CD4-positive, alpha-beta memory T cell (primary cell): Measurements from ENCODE around the gene PCDH8. TPM values are rescaled to one million over a fixed set of nuclear protein-coding genes. Genes with fewer than 3 reads are reported as not detected.

ENCODE experiments used
- CTCF ChIA-PET: fragments of 350-600 bp; sonication (Branson Sonifier 250); formaldehyde crosslinking; loops from one replicate; lab custom pipeline; 2021; ENCODE audit warnings: inconsistent platforms; ENCODE audit not compliant: partially characterized antibody; lab: Charles Lee
- POLR2A ChIA-PET: fragments of 350-600 bp; sonication (Branson Sonifier 250); formaldehyde crosslinking; loops from one replicate; lab custom pipeline; 2021; ENCODE audit not compliant: partially characterized antibody; lab: Charles Lee
- DNase-seq, 5 donors: peaks; one replicate each; pipeline versions ENCODE4 v3.0.0 to v3.0.0-alpha.2; 2020 to 2022; ENCODE audit warnings: mixed read lengths in 1 of 5
- H3K27ac ChIP-seq: one replicate; pipeline ENCODE4 v1.7.0; 2013; ENCODE audit warnings: low read depth, low read length
- H3K27me3 ChIP-seq: 2 replicates; pipeline ENCODE4 v1.7.0; 2013; ENCODE audit warnings: mild to moderate bottlenecking, low read length, moderate library complexity; ENCODE audit not compliant: insufficient read depth
- H3K36me3 ChIP-seq: 2 replicates; pipeline ENCODE4 v1.7.0; 2013; ENCODE audit warnings: mild to moderate bottlenecking, low read length, moderate library complexity; ENCODE audit not compliant: insufficient read depth
- H3K4me1 ChIP-seq: 2 replicates; pipeline ENCODE4 v1.7.0; 2013; ENCODE audit warnings: mild to moderate bottlenecking, low read length, moderate library complexity; ENCODE audit not compliant: insufficient read depth
- H3K4me3 ChIP-seq, 2 donors: one replicate each; pipeline ENCODE4 v1.7.0; 2013; ENCODE audit warnings: low read length in 2 of 2, mild to moderate bottlenecking in 1 of 2
- H3K9me3 ChIP-seq, 2 donors: one replicate each; pipeline ENCODE4 v1.7.0; 2013; ENCODE audit warnings: low read length in 2 of 2, control low read depth in 1 of 2; ENCODE audit not compliant: control insufficient read depth in 1 of 2
- H3K27ac Mint-ChIP-seq, 7 donors: one replicate each; pipeline ENCODE4 v1.8.0; 2020 to 2021; ENCODE audit warnings: mixed read lengths in 7 of 7, mild to moderate bottlenecking in 6 of 7, inconsistent platforms in 3 of 7, moderate library complexity in 3 of 7
- H3K27me3 Mint-ChIP-seq, 2 donors: one replicate each; pipeline ENCODE4 v1.8.0; 2020 to 2021; ENCODE audit warnings: mixed read lengths in 2 of 2
- H3K36me3 Mint-ChIP-seq, 2 donors: one replicate each; pipeline ENCODE4 v1.8.0; 2020 to 2021; ENCODE audit warnings: mixed read lengths in 2 of 2, inconsistent platforms in 1 of 2, mild to moderate bottlenecking in 1 of 2
- H3K4me1 Mint-ChIP-seq, 4 donors: one replicate each; pipeline ENCODE4 v1.8.0; 2020 to 2021; ENCODE audit warnings: mixed read lengths in 4 of 4, mild to moderate bottlenecking in 1 of 4
- H3K4me3 Mint-ChIP-seq, 8 donors: one replicate each; pipeline ENCODE4 v1.8.0; 2020 to 2021; ENCODE audit warnings: mixed read lengths in 8 of 8, mild to moderate bottlenecking in 7 of 8, moderate library complexity in 6 of 8, inconsistent platforms in 3 of 8
- H3K9me3 Mint-ChIP-seq, 8 donors: one replicate each; pipeline ENCODE4 v1.8.0; 2020 to 2021; ENCODE audit warnings: mixed read lengths in 8 of 8, mild to moderate bottlenecking in 5 of 8, inconsistent platforms in 3 of 8, moderate library complexity in 1 of 8
- intact Hi-C: fragments of 100-400 bp; cut with micrococcal nuclease; formaldehyde crosslinking; loops from one replicate; pipeline ENCODE4 v1.15.1; 2023
- polyA plus RNA-seq, 2 donors: library from polyadenylated mRNA; unstranded; fragments of 300-500 nt; fragmentation: Illumina TruSeq; gene quantifications; one replicate each; pipeline ENCODE4 v1.2.3, GENCODE V29; 2021
- total RNA-seq, 2 experiments: library from RNA; stranded (reverse); gene quantifications; one replicate each; pipeline ENCODE4 v1.2.3, GENCODE V29; 2021

PCDH8 gene
- total and polyA plus RNA-seq, 4 experiments from 2014 or later, result not detected

DNA sequence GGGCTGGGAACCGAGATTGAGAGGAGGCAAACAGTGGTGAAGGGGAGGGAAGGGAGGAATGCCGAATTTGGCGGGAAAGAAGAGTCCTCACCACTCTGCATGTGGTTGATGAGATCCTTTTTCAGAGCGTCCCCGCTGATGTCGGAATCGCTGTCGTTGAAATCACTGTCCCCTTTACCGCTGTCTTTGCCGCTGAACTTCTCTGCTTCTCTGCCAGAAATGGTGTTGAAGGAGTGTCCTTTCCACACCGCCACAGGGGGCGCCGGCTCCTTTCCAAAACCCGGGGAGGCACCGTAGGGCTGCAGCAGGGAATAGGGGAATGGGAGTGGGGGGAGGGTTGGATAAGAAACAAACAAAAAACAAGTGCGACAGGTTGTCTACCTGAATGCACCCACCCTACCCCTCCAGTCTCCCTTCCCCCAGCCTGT lies 3.1 kb downstream of the PCDH8 start:
- ChIA-PET POLR2A (no interaction called here), CTCF (no interaction called here)
- peaks cover 4% of the 10 kb centered on the region for H3K27me3 ChIP-seq

DNA sequence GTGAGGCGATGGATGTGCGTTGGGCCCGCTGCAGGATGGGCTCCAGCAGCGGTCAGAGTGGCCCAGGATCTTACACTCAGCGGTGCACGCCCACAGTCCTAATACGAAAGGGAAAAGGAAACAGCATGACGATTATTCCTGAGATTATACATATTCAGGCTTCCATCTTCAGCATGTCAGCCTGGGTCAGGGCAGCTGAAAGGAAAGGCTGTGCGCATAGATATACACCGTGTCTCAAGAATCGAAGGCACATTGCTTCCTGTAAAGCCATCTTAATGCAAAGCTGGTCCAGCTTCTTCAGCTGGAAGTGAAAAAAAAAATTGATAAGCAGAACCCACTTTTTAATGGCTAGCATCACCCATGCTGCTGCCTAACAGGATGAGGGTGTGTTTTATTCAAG lies 3.6 kb downstream of the PCDH8 start:
- H3K4me3 ChIP-seq, result no peak overlapping the region
- Mint-ChIP-seq H3K4me3 (peak overlapping the region in 4 of 8 donors; percentile 27 to 62 (median 44)), H3K9me3 (peaks cover 0 to 18% (median 9%) of the 10 kb centered on the region in 8 donors), H3K4me1 (peaks cover 4 to 25% (median 14%) of the 10 kb centered on the region in 4 donors), H3K36me3 (no peaks in the 10 kb centered on the region), H3K27me3 (peaks cover 42 to 51% of the 10 kb centered on the region in 2 donors), H3K27ac (peak overlapping the region in 1 of 7 donors; percentile 16)
- CTCF ChIA-PET, result no interaction called here
- no peaks in the 10 kb centered on the region for H3K9me3 ChIP-seq
- intact Hi-C loops, result no loop called here
- DNase-seq, result no peak
- no peaks in the 10 kb centered on the region for H3K36me3 ChIP-seq
- H3K4me1 ChIP-seq, result no peaks in the 10 kb centered on the region
- POLR2A ChIA-PET, result no interaction called here
- H3K27ac ChIP-seq, result no peak overlapping the region
- H3K27me3 ChIP-seq, result no peaks in the 10 kb centered on the region

More for the DNA sequence above, 3.1 kb downstream of the PCDH8 start:
- Histone ChIP-seq H3K4me1 (peaks cover 3% of the 10 kb centered on the region), H3K27ac (no peak overlapping the region), H3K9me3 (no peaks in the 10 kb centered on the region), H3K4me3 (no peak overlapping the region), H3K36me3 (no peaks in the 10 kb centered on the region)
- no peak for DNase-seq
- H3K27ac Mint-ChIP-seq, result no peak overlapping the region
- H3K4me1 Mint-ChIP-seq, result peaks cover 4 to 30% (median 18%) of the 10 kb centered on the region in 4 donors
- no peaks in the 10 kb centered on the region for H3K36me3 Mint-ChIP-seq
- intact Hi-C loops, result no loop called here
- H3K9me3 Mint-ChIP-seq, result peaks cover 0 to 19% (median 12%) of the 10 kb centered on the region in 8 donors
- H3K4me3 Mint-ChIP-seq, result peak overlapping the region in 3 of 8 donors; percentile 31 to 62 (median 57)
- H3K27me3 Mint-ChIP-seq, result peaks cover 42 to 51% of the 10 kb centered on the region in 2 donors

DNA sequence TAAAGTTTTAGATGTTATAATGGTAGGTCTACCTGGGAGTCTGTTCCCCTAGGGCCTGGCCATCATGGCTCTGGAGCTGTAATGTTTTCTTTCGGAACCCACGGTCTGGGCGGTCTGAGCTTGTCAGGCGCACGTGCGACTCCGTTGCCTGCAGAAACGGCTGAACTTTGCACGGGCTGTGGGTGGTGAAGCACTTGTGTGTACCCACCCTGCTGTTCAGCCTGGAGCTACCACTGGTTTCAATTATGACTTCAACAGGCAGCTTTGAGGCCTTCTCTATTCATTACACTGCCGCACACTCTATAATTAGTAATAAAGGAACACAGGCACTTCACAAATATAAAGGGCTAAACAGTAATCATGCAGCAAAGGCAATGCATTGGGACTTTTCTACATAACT lies 6.0 kb downstream of the PCDH8 start:
- H3K9me3 ChIP-seq, result no peaks in the 10 kb centered on the region
- H3K27ac ChIP-seq, result no peak overlapping the region
- Mint-ChIP-seq H3K27ac (no peak overlapping the region), H3K36me3 (no peaks in the 10 kb centered on the region), H3K27me3 (peaks cover 40 to 43% of the 10 kb centered on the region in 2 donors), H3K4me3 (no peak overlapping the region), H3K4me1 (peaks cover 2 to 10% (median 7%) of the 10 kb centered on the region in 4 donors), H3K9me3 (peaks cover 0 to 7% (median 0%) of the 10 kb centered on the region in 8 donors)
- H3K27me3 ChIP-seq, result no peaks in the 10 kb centered on the region
- ChIA-PET CTCF (interaction anchor here (1.0 kb wide), 1 partner anchor 12 kb away, joined by 4 read pairs; no protein-coding TSS in a partner anchor), POLR2A (no interaction called here)
- DNase-seq, result no peak
- H3K4me1 ChIP-seq, result no peaks in the 10 kb centered on the region
- no peaks in the 10 kb centered on the region for H3K36me3 ChIP-seq
- no peak overlapping the region for H3K4me3 ChIP-seq
- intact Hi-C loops, result no loop called here

DNA sequence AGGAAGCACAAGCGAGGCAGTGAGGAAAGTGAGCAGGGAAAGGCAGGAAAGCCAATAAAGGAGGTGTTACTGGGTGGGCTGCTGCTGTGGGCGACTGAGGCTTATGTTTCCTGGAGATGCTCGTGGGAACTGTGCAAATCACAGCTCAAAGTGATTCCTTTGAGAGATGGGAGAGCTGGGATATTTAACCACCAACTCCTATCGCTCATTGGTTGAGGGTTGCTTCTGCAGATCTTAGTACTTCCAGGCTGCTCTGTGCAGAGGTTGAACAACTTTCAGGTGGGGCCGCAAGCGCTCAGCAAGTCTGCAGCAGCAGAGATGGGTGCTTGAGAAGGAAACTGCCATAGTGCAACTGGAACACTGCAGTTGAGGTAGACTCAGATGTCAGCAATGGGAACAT lies 8.4 kb downstream of the PCDH8 start:
- Histone ChIP-seq H3K27ac (no peak overlapping the region), H3K36me3 (no peaks in the 10 kb centered on the region), H3K4me3 (no peak overlapping the region), H3K4me1 (no peaks in the 10 kb centered on the region), H3K27me3 (no peaks in the 10 kb centered on the region), H3K9me3 (no peaks in the 10 kb centered on the region)
- intact Hi-C loops, result no loop called here
- peaks cover 38 to 40% of the 10 kb centered on the region in 2 donors for H3K27me3 Mint-ChIP-seq
- peaks cover 2 to 8% (median 6%) of the 10 kb centered on the region in 4 donors for H3K4me1 Mint-ChIP-seq
- H3K36me3 Mint-ChIP-seq, result no peaks in the 10 kb centered on the region
- ChIA-PET POLR2A (no interaction called here), CTCF (no interaction called here)
- DNase-seq, result no peak
- no peak overlapping the region for H3K4me3 Mint-ChIP-seq
- H3K27ac Mint-ChIP-seq, result no peak overlapping the region
- H3K9me3 Mint-ChIP-seq, result peaks cover 0 to 6% (median 0%) of the 10 kb centered on the region in 8 donors

DNA sequence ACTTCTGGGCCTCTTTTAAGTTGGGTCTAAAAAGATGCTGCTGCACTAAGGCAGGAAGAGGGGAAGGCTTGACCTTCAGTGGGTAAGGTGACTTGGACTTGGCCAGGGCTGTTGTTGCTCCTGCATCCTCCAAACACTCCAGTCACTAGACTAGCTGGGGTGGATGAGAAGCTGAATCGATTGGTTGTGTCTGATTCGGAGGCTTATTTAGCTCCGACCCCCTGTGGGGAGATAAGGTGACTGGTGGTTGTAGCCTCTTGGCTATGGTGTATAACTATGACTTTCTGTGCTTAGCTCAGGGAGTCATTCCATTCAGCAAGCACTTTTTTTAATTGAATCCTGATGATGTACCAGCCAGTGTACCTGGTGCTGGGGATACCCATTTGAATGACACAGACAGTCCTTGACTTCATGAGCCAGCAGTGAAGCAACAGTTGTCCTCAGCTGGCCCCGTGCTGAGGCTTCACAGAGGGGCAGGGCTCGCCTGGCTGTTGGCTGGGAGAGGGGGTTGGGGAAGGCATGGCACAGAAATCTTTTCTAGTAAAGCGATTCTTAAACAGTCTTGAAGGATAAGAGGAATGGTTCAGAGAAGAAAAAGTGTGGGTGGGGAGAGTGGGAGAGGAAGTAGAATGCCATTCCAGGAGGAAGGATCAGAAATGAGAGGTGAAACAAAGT lies 9.9 kb downstream of the PCDH8 start:
- H3K4me1 Mint-ChIP-seq, result no peaks in the 10 kb centered on the region
- no peak for DNase-seq
- H3K36me3 ChIP-seq, result no peaks in the 10 kb centered on the region
- H3K4me3 Mint-ChIP-seq, result no peak overlapping the region
- intact Hi-C loops, result no loop called here
- H3K27ac ChIP-seq, result no peak overlapping the region
- peaks cover 27 to 29% of the 10 kb centered on the region in 2 donors for H3K27me3 Mint-ChIP-seq
- no peak overlapping the region for H3K4me3 ChIP-seq
- no peaks in the 10 kb centered on the region for H3K9me3 ChIP-seq
- H3K27me3 ChIP-seq, result no peaks in the 10 kb centered on the region
- no peak overlapping the region for H3K27ac Mint-ChIP-seq
- POLR2A ChIA-PET, result no interaction called here
- H3K4me1 ChIP-seq, result no peaks in the 10 kb centered on the region
- CTCF ChIA-PET, result no interaction called here
- no peaks in the 10 kb centered on the region for H3K9me3 Mint-ChIP-seq
- no peaks in the 10 kb centered on the region for H3K36me3 Mint-ChIP-seq

DNA sequence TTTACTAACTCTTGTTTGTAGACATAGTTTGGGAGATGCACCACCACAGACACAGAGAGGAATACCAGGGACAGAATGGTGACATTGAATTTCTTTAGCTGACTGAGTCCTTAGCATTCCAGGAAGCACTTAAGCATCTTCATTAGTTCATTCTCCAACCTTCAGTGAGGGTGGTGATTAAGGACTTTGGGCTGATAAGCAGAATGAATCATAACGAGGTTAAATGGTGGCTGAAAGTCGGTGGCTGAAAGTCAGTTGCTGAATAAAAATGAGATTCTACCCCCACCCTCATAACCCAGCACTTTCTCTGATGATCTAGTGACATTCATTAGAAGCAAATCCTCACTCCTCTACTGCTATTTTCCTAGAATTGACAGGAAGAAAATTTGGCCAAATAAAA lies 10.6 kb downstream of the PCDH8 start:
- Histone ChIP-seq H3K4me1 (no peaks in the 10 kb centered on the region), H3K36me3 (no peaks in the 10 kb centered on the region), H3K4me3 (no peak overlapping the region), H3K9me3 (no peaks in the 10 kb centered on the region), H3K27me3 (no peaks in the 10 kb centered on the region), H3K27ac (no peak overlapping the region)
- no peak overlapping the region for H3K4me3 Mint-ChIP-seq
- peaks cover 22 to 25% of the 10 kb centered on the region in 2 donors for H3K27me3 Mint-ChIP-seq
- no peak for DNase-seq
- no peak overlapping the region for H3K27ac Mint-ChIP-seq
- H3K4me1 Mint-ChIP-seq, result no peaks in the 10 kb centered on the region
- ChIA-PET POLR2A (no interaction called here), CTCF (no interaction called here)
- no peaks in the 10 kb centered on the region for H3K36me3 Mint-ChIP-seq
- no peaks in the 10 kb centered on the region for H3K9me3 Mint-ChIP-seq
- intact Hi-C loops, result no loop called here

DNA sequence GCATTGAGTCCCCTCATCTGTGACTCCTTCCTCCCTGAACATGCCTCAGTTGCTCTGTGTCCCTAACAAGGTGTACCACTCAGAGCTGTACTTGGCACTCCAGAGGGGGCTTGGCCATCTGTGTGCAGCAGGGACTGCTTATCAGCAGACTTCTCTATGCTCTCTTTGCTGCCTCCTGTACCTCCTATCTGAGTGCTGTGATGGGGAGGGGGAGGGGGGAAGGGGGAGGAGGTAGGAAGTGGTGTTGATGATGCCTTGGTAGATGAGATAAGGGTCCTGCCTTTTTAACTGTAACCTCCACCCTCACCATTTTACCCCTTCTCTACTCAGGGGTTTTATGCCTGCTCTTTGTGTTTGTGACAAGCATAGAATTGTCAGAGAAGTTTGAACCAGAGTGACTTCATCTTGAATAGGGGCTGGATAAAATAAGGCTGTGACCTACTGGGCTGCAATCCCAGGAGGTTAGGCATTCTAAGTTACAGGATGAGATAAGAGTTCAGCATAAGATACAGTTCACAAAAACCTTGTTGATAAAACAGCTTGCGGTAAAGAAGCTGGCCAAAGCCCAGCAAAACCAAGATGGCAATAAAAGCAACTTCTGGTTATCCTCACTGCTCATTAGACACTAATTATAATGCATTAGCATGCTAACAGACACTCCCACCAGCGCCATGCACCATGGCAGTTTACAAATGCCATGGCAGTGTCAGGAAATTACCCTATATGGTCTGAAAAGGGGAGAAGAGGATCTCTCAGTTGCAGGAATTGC lies 13.2 kb downstream of the PCDH8 start:
- Histone ChIP-seq H3K9me3 (no peaks in the 10 kb centered on the region), H3K4me1 (no peaks in the 10 kb centered on the region), H3K4me3 (no peak overlapping the region), H3K27ac (no peak overlapping the region), H3K27me3 (no peaks in the 10 kb centered on the region), H3K36me3 (no peaks in the 10 kb centered on the region)
- Mint-ChIP-seq H3K36me3 (no peaks in the 10 kb centered on the region), H3K4me3 (no peak overlapping the region), H3K4me1 (no peaks in the 10 kb centered on the region), H3K27ac (no peak overlapping the region), H3K9me3 (no peaks in the 10 kb centered on the region), H3K27me3 (peaks cover 12 to 24% of the 10 kb centered on the region in 2 donors)
- DNase-seq, result no peak
- CTCF ChIA-PET, result no interaction called here
- POLR2A ChIA-PET, result no interaction called here
- intact Hi-C loops, result no loop called here
